Smooth muscle cell of the coronary artery (primary cell): Measurements from ENCODE around the gene GZMA. TPM values are rescaled to one million over a fixed set of nuclear protein-coding genes. Genes with fewer than 3 reads are reported as not detected.

Source experiments
- total RNA-seq: library from RNA; depleted of rRNA; stranded (reverse); fragments of >200 nt; gene quantifications from 2 replicates; pipeline ENCODE4 v1.2.3, GENCODE V29; 2014; ENCODE audit warnings: low replicate concordance

GZMA gene
- 0.08 TPM in 1 of 2 replicates, not detected in the other for total RNA-seq

DNA sequence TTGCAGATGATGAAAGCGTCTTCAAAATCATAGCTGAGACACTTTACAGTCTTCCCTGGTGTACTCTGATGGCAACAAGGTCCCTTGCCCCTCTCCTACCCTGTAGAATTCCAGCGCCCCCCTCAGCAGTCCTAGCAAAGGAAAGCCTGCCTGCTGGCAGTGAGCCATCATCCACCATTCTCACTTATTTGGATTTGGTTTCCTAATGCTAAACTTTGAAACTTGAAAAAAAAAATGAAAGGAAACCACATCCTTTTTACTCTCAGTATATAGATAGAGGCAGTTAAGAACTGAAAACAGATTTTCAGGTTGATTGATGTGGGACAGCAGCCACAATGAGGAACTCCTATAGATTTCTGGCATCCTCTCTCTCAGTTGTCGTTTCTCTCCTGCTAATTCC, at the start of gene GZMA:
TSS of gene GZMA (plus strand) at position 299 of the 400 bp plus-strand sequence. CDS start at position 336, 37 bp downstream.

Other genes starting within 250 kb of the GZMA start
- 3.0 and 46.2 TPM in 2 replicates for gene ESM1, start 117.1 kb upstream of the GZMA start, total RNA-seq
- gene GZMK, start 78.4 kb upstream of the GZMA start, total RNA-seq: not detected in 2 replicates
- gene GPX8, start 57.5 kb downstream of the GZMA start, total RNA-seq: 48.9 and 81.6 TPM in 2 replicates
- gene CDC20B, start 70.5 kb downstream of the GZMA start, total RNA-seq: 0.08 TPM in 1 of 2 replicates, not detected in the other
- gene MCIDAS, start 124.7 kb downstream of the GZMA start, total RNA-seq: not detected in 2 replicates
- 0.30 TPM in 1 of 2 replicates, not detected in the other for gene CCNO, start 131.0 kb downstream of the GZMA start, total RNA-seq
- 15.6 and 24.7 TPM in 2 replicates for gene DHX29, start 205.0 kb downstream of the GZMA start, total RNA-seq
- gene MTREX, start 205.3 kb downstream of the GZMA start, total RNA-seq: 80.0 and 124 TPM in 2 replicates